BLaER1 treated with 17β-estradiol and CSF1 and Interleukin-3, amounts not matched to agents 10 nM and 100 nM (cell line): ENCODE results near the gene MEI1.

Source experiments
- H3K27ac ChIP-seq, 11 experiments: shearing (Covaris generic); formaldehyde crosslinking; 2 replicates each; pipeline ENCODE4 v1.8.1; 2022
- H3K27me3 ChIP-seq, 11 experiments: shearing (Covaris generic); formaldehyde crosslinking; 2 replicates each; pipeline ENCODE4 v1.8.1; 2022
- H3K36me3 ChIP-seq, 11 experiments: shearing (Covaris generic); formaldehyde crosslinking; 2 replicates each; pipeline ENCODE4 v1.8.1; 2022
- H3K4me1 ChIP-seq, 10 experiments: shearing (Covaris generic); formaldehyde crosslinking; 2 replicates each; pipeline ENCODE4 v1.8.1; 2022
- H3K4me2 ChIP-seq, 11 experiments: shearing (Covaris generic); formaldehyde crosslinking; 2 replicates each; pipeline ENCODE4 v1.8.1; 2022
- H3K4me3 ChIP-seq, 10 experiments: shearing (Covaris generic); formaldehyde crosslinking; 2 replicates each; pipeline ENCODE4 v1.8.1; 2022
- H3K9ac ChIP-seq, 11 experiments: shearing (Covaris generic); formaldehyde crosslinking; 2 replicates each; pipeline ENCODE4 v1.8.1; 2022
- H3K9me3 ChIP-seq, 11 experiments: shearing (Covaris generic); formaldehyde crosslinking; replicated peaks in 1 of 11; 2 replicates each; pipeline ENCODE4 v1.8.1; 2022
- H4K20me1 ChIP-seq, 11 experiments: shearing (Covaris generic); formaldehyde crosslinking; 2 replicates each; pipeline ENCODE4 v1.8.1; 2022
- Cebpa-rat ChIP-seq, 11 experiments: shearing (Covaris generic); IDR thresholded peaks; 2 replicates each; pipeline ENCODE4 v1.8.1; 2022

Gene MEI1

GRCh38 chr22:41687901-41688364, 11.4 kb upstream of the MEI1 start:
- TF ChIP-seq Cebpa-rat (IDR thresholded peaks at IDR 0.05) = no peak
- Histone ChIP-seq H3K9ac (peak overlapping the region; percentile 88 to 97 (median 92)), H3K27ac (peak overlapping the region; percentile 87 to 98 (median 94)), H3K36me3 (peaks cover 0 to 22% (median 16%) of the 10 kb centered on the region in 11 experiments; a peak in 11 of 22 replicates), H4K20me1 (peaks cover 5 to 44% (median 38%) of the 10 kb centered on the region in 11 experiments; a peak in 19 of 22 replicates), H3K4me3 (peak overlapping the region; percentile 69 to 95 (median 80)), H3K27me3 (no peaks in the 10 kb centered on the region), H3K9me3 (peaks cover 0 to 8% (median 0%) of the 10 kb centered on the region in 11 experiments; a peak in 2 of 22 replicates), H3K4me1 (peaks cover 32 to 43% (median 38%) of the 10 kb centered on the region in 10 experiments), H3K4me2 (peak overlapping the region; percentile 80 to 99 (median 95))

DNA sequence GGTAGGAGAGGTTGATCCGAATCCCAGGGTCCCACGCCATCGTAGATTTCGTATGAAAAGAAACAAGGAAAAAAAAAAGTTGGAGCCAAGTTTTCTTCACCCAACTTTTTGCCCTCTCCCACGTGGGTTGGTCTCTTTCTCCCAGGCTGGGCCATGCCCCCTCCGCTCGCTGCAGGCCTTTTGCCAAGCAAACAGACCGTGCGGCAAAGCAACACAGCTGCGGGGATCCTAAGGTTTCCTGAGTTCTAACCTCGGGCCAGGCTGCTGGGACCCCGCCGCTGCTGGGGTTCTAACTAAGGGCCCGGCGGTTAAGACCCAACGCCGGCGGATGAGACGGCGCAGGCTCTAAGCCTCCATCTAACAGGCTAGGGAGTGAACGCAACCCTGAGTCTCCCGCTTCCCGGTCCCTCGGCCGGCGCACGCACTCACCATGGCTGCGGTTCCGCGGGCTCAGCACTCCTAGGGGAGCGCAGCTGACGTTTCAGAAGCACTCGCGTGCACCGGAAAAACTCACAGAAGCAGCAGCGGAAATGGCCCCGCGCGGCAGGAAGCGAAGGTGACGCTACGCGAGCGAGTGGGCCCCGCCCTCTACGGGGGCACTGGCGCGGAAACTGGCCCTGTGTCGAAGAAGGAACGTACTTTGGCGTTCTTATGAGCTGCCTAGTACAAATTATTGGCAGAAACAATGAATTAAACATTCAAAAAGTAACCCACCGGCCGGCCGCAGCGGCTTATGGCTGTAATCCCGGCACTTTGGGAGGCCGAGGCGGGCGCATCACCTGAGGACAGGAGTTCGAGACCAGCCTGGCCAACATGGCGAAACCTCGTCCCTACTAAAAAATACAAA, 10.7 kb upstream of the MEI1 start, which contains the start of gene SNU13:
Gene SNU13, minus strand, starts transcription at position 503 of the 847 bp plus-strand sequence. Its CDS starts 71 bp downstream, at position 432.
- H3K4me3 ChIP-seq = peak within 1 kb of the TSS; percentile 69 to 95 (median 80)

GRCh38 chr22:41690476-41690875, 8.8 kb upstream of the MEI1 start:
- Histone ChIP-seq H3K27ac (peak overlapping the region in 3 of 11 experiments; percentile 27 to 96 (median 94); a peak in 2 of 22 replicates), H4K20me1 (peaks cover 0 to 19% (median 15%) of the 10 kb centered on the region in 11 experiments; a peak in 11 of 22 replicates), H3K36me3 (peaks cover 0 to 15% (median 8%) of the 10 kb centered on the region in 11 experiments; a peak in 10 of 22 replicates), H3K9ac (no peak overlapping the region), H3K9me3 (no peaks in the 10 kb centered on the region), H3K4me1 (peaks cover 25 to 40% (median 36%) of the 10 kb centered on the region in 10 experiments), H3K27me3 (no peaks in the 10 kb centered on the region), H3K4me3 (no peak overlapping the region), H3K4me2 (peak overlapping the region in 6 of 11 experiments; percentile 2 to 97 (median 18); a peak in 3 of 22 replicates)
- no peak for TF ChIP-seq Cebpa-rat (IDR thresholded peaks at IDR 0.05)

More for the DNA sequence above, 10.7 kb upstream of the MEI1 start, which contains the start of gene SNU13:
- Histone ChIP-seq H3K4me2 (peak within 1 kb of the TSS; percentile 80 to 99 (median 95)), H3K27me3 (no peaks in the 10 kb centered on the region), H4K20me1 (peaks cover 5 to 38% (median 31%) of the 10 kb centered on the region in 11 experiments; a peak in 18 of 22 replicates), H3K4me1 (peaks cover 26 to 39% (median 34%) of the 10 kb centered on the region in 10 experiments), H3K36me3 (peaks cover 1 to 19% (median 11%) of the 10 kb centered on the region in 11 experiments; a peak in 15 of 22 replicates), H3K27ac (peak within 1 kb of the TSS; percentile 87 to 98 (median 94)), H3K9me3 (peaks cover 0 to 6% (median 0%) of the 10 kb centered on the region in 11 experiments; a peak in 2 of 22 replicates), H3K9ac (peak within 1 kb of the TSS; percentile 88 to 97 (median 92))
- TF ChIP-seq Cebpa-rat (IDR thresholded peaks at IDR 0.05) = no peak

DNA sequence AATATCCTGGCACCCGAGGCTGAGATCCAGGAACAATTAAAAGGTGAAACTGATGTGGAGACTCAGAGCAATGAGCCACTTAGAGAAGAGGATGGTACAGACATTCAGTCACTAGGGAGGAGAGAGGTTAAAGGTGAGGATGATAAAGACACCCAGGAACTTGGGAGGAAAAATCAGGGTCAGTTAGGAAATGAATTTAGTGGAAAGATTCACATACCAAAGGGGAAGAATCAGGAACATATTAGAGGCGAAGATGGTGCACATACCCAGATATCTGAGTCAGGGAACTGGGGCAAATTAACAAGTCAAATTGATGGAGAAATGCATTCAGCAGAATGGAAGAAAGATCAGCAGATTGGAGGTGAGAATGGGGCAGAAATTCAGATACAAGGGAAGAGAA, 4.1 kb upstream of the MEI1 start:
- Histone ChIP-seq H3K36me3 (peaks cover 0 to 15% (median 8%) of the 10 kb centered on the region in 11 experiments; a peak in 10 of 22 replicates), H3K9ac (peak overlapping the region in 1 of 11 experiments; percentile 19; a peak in 1 of 22 replicates), H3K27ac (no peak overlapping the region), H3K4me1 (peaks cover 27 to 40% (median 36%) of the 10 kb centered on the region in 10 experiments), H3K4me2 (peak overlapping the region in 1 of 11 experiments; percentile 85; a peak in 2 of 22 replicates), H4K20me1 (no peaks in the 10 kb centered on the region), H3K9me3 (no peaks in the 10 kb centered on the region), H3K4me3 (no peak overlapping the region), H3K27me3 (no peaks in the 10 kb centered on the region)
- no peak for TF ChIP-seq Cebpa-rat (IDR thresholded peaks at IDR 0.05)

- Histone ChIP-seq H3K4me2 (peak overlapping the region; percentile 80 to 96 (median 90)), H3K27ac (peak overlapping the region; percentile 63 to 88 (median 81))
Observed at GRCh38 chr22:41696703-41697102, 2.6 kb upstream of the MEI1 start.

DNA sequence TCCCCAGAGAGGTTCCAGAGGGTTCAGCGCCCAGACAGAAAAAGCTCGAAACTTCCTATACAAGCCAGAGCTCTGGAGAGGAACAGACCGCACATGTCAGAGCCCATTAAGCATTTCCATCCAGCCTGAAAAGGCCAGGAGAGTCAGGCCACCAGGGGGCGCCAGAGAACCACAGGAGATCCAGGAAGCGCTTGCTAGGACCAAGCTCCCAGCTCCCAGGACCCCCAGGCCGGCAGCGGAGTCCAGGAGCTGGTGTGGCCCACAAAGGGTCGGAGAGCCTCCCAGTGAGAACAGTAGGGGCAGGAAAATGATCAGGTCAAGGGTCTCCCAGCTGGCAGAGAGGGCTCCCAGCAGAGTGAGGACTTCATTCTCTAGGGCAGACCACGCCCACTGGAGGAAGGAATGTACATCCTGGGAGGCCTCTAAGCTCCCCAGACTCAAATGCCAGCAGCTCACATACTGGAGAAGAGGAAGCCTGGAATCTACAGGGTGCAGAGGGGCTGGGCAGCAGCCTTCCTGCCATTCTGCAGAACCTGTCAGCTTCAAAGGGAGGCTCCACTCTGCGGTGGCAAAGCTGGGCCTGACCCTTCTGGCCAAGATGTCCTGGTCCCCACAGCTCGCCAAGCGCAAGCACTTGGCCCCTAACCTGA, 2.1 kb upstream of the MEI1 start:
- H3K4me2 ChIP-seq = peak overlapping the region; percentile 80 to 96 (median 90)
- peaks cover 25 to 32% (median 30%) of the 10 kb centered on the region in 10 experiments for H3K4me1 ChIP-seq
- no peaks in the 10 kb centered on the region for H3K27me3 ChIP-seq
- TF ChIP-seq Cebpa-rat (IDR thresholded peaks at IDR 0.05) = no peak
- peak overlapping the region; percentile 67 to 81 (median 74) for H3K9ac ChIP-seq
- peak overlapping the region; percentile 63 to 88 (median 81) for H3K27ac ChIP-seq
- no peaks in the 10 kb centered on the region for H3K9me3 ChIP-seq
- no peaks in the 10 kb centered on the region for H4K20me1 ChIP-seq
- peaks cover 0 to 15% (median 8%) of the 10 kb centered on the region in 11 experiments; a peak in 10 of 22 replicates for H3K36me3 ChIP-seq
- peak overlapping the region; percentile 22 to 60 (median 39); a peak in 17 of 20 replicates for H3K4me3 ChIP-seq

More at GRCh38 chr22:41696703-41697102, 2.6 kb upstream of the MEI1 start:
- H3K9ac ChIP-seq = peak overlapping the region; percentile 67 to 81 (median 74)
- H4K20me1 ChIP-seq = no peaks in the 10 kb centered on the region
- H3K9me3 ChIP-seq = no peaks in the 10 kb centered on the region
- TF ChIP-seq Cebpa-rat (IDR thresholded peaks at IDR 0.05) = no peak
- peaks cover 0 to 15% (median 8%) of the 10 kb centered on the region in 11 experiments; a peak in 10 of 22 replicates for H3K36me3 ChIP-seq
- H3K4me3 ChIP-seq = peak overlapping the region; percentile 22 to 60 (median 39); a peak in 18 of 20 replicates
- H3K27me3 ChIP-seq = no peaks in the 10 kb centered on the region
- H3K4me1 ChIP-seq = peaks cover 25 to 32% (median 30%) of the 10 kb centered on the region in 10 experiments

- H3K27ac ChIP-seq = no peak overlapping the region
- TF ChIP-seq Cebpa-rat (IDR thresholded peaks at IDR 0.05) = no peak
- H3K36me3 ChIP-seq = no peaks in the 10 kb centered on the region
- H3K9me3 ChIP-seq = no peaks in the 10 kb centered on the region
- H3K4me2 ChIP-seq = no peak overlapping the region
- no peak overlapping the region for H3K9ac ChIP-seq
- peaks cover 25 to 32% (median 30%) of the 10 kb centered on the region in 10 experiments for H3K4me1 ChIP-seq
- H3K4me3 ChIP-seq = no peak overlapping the region
- no peaks in the 10 kb centered on the region for H3K27me3 ChIP-seq
- H4K20me1 ChIP-seq = no peaks in the 10 kb centered on the region
Observed at GRCh38 chr22:41700108-41700364, 733 bp downstream of the MEI1 start.

DNA sequence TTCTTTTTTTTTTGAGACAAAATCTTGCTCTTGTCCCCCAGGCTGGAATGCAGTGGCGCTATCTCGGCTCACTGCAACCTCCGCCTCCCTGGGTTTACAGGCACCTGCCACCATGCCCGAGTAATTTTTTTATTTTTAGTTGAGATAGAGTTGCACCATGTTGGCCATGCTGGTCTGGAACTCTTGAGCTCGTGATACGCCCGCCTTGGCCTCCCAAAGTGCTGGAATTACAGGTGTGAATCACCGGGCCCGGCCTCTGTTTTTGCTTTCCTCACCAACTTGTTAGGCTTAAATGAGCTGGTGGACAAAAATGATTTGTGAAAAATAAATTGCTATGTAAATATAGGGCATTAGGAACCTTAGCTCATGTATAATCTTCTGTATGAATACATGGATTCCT, 3.5 kb downstream of the MEI1 start:
- H3K4me3 ChIP-seq = no peak overlapping the region
- H3K9ac ChIP-seq = no peak overlapping the region
- no peaks in the 10 kb centered on the region for H3K27me3 ChIP-seq
- no peaks in the 10 kb centered on the region for H3K36me3 ChIP-seq
- peaks cover 2 to 7% (median 7%) of the 10 kb centered on the region in 10 experiments; a peak in 19 of 20 replicates for H3K4me1 ChIP-seq
- TF ChIP-seq Cebpa-rat (IDR thresholded peaks at IDR 0.05) = no peak
- H3K27ac ChIP-seq = no peak overlapping the region
- no peak overlapping the region for H3K4me2 ChIP-seq
- no peaks in the 10 kb centered on the region for H3K9me3 ChIP-seq
- no peaks in the 10 kb centered on the region for H4K20me1 ChIP-seq
